Mammary epithelial cell (primary cell): ENCODE results near the gene SLCO3A1.

ENCODE experiments used
- EZH2 ChIP-seq: IDR thresholded peaks from 2 replicates; pipeline ENCODE4 v1.6.1; 2012; ENCODE audit warnings: low read length, inconsistent platforms, borderline replicate concordance
- TF ChIP-seq, protein P1 (sequence below), 2 donors: IDR thresholded peaks in 1 of 2; conservative IDR thresholded peaks in 1 of 2; 2 replicates each; pipeline ENCODE4 v1.5.1; 2011 to 2012; ENCODE audit warnings: inconsistent platforms in 2 of 2, low read length in 2 of 2, mild to moderate bottlenecking in 2 of 2, control low read depth in 1 of 2, low read depth in 1 of 2; ENCODE audit not compliant: insufficient read depth in 1 of 2; ENCODE audit errors: extremely low read depth in 1 of 2

DNA sequence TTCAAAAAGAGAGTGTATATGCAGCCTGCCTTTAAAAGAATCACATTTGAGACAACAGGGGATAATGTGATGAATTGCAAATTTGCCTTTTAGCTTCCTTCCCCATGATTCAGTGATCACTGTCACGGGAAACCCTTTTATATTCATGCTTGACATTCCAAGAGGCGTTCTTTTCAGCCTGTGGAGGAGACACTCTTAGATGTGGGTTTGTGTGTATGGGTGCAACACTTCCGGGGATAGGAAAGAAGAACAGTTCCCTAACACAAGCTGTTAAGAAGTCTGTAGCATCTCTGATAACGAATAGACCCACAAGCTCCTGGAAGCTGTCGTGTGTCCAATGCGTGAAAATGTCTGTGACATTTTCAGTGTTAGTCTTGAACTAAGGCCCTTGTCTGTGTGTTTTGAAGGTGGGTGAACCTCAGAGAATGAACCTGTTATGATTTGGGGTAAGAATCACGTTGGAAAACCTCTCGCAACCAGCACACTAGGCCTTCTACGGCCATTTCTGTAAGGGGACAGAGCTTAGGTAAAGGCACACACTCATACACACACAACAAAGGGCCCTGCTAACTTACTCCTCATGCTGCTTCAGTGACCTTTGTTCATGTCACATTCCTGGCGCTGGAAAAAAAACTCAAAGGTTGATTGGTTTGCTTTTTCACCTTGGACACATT is 311.0 kb downstream of the SLCO3A1 start:
- TF ChIP-seq EZH2 = no peak
- TF ChIP-seq, protein P1, sequence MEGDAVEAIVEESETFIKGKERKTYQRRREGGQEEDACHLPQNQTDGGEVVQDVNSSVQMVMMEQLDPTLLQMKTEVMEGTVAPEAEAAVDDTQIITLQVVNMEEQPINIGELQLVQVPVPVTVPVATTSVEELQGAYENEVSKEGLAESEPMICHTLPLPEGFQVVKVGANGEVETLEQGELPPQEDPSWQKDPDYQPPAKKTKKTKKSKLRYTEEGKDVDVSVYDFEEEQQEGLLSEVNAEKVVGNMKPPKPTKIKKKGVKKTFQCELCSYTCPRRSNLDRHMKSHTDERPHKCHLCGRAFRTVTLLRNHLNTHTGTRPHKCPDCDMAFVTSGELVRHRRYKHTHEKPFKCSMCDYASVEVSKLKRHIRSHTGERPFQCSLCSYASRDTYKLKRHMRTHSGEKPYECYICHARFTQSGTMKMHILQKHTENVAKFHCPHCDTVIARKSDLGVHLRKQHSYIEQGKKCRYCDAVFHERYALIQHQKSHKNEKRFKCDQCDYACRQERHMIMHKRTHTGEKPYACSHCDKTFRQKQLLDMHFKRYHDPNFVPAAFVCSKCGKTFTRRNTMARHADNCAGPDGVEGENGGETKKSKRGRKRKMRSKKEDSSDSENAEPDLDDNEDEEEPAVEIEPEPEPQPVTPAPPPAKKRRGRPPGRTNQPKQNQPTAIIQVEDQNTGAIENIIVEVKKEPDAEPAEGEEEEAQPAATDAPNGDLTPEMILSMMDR (conservative IDR thresholded peaks at IDR 0.05 in 1 of 2, IDR thresholded peaks at IDR 0.05 in 1 of 2; ENCODE audit: extremely low read depth in 1 of 2, insufficient read depth in 1 of 2, low read depth in 1 of 2, low read length in 2 of 2) = no peak
